Left ventricle myocardium inferior (tissue), 1 donor: ENCODE data around the gene CSMD2. TPM values are rescaled to one million over a fixed set of nuclear protein-coding genes. Genes with fewer than 3 reads are reported as not detected.
A peak's percentile ranks its signal among the peaks of the same experiment; 100 is the strongest.

Experiments
- DNase-seq: peaks from one replicate; pipeline ENCODE4 v3.0.0-alpha.2; 2020
- H3K27ac ChIP-seq: fragments of 200-600 bp; replicated peaks from 2 replicates; pipeline ENCODE4 v1.8.0; 2021
- H3K27me3 ChIP-seq: fragments of 200-600 bp; 2 replicates; pipeline ENCODE4 v1.8.0; 2021; ENCODE audit warnings: low read depth
- H3K36me3 ChIP-seq: fragments of 200-600 bp; 2 replicates; pipeline ENCODE4 v1.8.0; 2021
- H3K4me1 ChIP-seq: fragments of 200-600 bp; 2 replicates; pipeline ENCODE4 v1.8.0; 2021
- H3K4me3 ChIP-seq: fragments of 200-600 bp; 2 replicates; pipeline ENCODE4 v1.8.0; 2021; ENCODE audit warnings: mild to moderate bottlenecking, moderate library complexity
- H3K9me3 ChIP-seq: fragments of 200-600 bp; replicated peaks from 2 replicates; pipeline ENCODE4 v1.8.0; 2021
- intact Hi-C: fragments of 100-400 bp; cut with micrococcal nuclease; formaldehyde crosslinking; loops from one replicate; pipeline ENCODE4 v1.11.0; 2022
- total RNA-seq: library from RNA; stranded (reverse); fragmentation: NEBNext Ultra II Directional; extraction: Animal tissue kit (Norgen Biotek cat#: 25700); gene quantifications from one replicate; pipeline ENCODE4 v1.2.1, GENCODE V29; 2021
- TF ChIP-seq, protein P1 (sequence below): fragments of 200-600 bp; IDR thresholded peaks from 2 replicates; pipeline ENCODE4 v1.8.0; 2021; ENCODE audit warnings: antibody characterized with exemption, mild to moderate bottlenecking, borderline replicate concordance
- donor health status: DM: no; HTN: yes; CAD: no; lungs with severe emphysema.

Gene CSMD2
- total RNA-seq, 1 donor from 2014 or later = 0.14 TPM

- peaks cover 81% of the 10 kb centered on the region for H3K27me3 ChIP-seq
- TF ChIP-seq, protein P1, sequence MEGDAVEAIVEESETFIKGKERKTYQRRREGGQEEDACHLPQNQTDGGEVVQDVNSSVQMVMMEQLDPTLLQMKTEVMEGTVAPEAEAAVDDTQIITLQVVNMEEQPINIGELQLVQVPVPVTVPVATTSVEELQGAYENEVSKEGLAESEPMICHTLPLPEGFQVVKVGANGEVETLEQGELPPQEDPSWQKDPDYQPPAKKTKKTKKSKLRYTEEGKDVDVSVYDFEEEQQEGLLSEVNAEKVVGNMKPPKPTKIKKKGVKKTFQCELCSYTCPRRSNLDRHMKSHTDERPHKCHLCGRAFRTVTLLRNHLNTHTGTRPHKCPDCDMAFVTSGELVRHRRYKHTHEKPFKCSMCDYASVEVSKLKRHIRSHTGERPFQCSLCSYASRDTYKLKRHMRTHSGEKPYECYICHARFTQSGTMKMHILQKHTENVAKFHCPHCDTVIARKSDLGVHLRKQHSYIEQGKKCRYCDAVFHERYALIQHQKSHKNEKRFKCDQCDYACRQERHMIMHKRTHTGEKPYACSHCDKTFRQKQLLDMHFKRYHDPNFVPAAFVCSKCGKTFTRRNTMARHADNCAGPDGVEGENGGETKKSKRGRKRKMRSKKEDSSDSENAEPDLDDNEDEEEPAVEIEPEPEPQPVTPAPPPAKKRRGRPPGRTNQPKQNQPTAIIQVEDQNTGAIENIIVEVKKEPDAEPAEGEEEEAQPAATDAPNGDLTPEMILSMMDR = no peak
- H3K27ac ChIP-seq = no peak overlapping the region
- no peak for DNase-seq
- H3K4me3 ChIP-seq = no peak overlapping the region
- intact Hi-C loops = no loop called here
- peaks cover 7% of the 10 kb centered on the region for H3K4me1 ChIP-seq
- no peaks in the 10 kb centered on the region for H3K9me3 ChIP-seq
- H3K36me3 ChIP-seq = no peaks in the 10 kb centered on the region
These were observed 383.4 kb downstream of the CSMD2 start for GRCh38 chr1:33781652-33782051.

DNA sequence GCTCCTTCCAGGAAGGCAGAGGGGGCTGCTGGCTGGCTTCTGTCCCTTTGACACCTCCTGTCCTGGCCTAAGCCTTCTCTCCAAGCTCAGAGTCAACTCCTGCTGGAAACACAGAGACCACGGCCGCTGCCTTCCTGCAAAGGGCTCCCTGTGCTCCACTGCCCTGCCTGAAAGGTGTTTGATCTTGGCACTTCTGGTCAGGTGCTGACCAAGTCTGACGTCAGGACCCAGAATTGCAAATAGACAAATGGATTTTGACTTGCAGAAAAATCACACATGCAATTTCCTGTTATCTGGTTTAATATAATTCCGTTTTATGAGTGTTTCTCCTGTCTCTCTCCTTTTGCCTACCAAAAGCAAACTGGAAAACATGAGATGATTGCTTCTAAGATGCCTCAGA lies 387.7 kb downstream of the CSMD2 start:
- no peak for DNase-seq
- Histone ChIP-seq H3K27ac (no peak overlapping the region), H3K36me3 (no peaks in the 10 kb centered on the region), H3K4me3 (no peak overlapping the region), H3K9me3 (no peaks in the 10 kb centered on the region), H3K27me3 (peaks cover 92% of the 10 kb centered on the region), H3K4me1 (peaks cover 7% of the 10 kb centered on the region)
- intact Hi-C loops = no loop called here
- TF ChIP-seq, protein P1 = no peak

- no peak for DNase-seq
- Histone ChIP-seq H3K4me3 (no peak overlapping the region), H3K27ac (no peak overlapping the region), H3K36me3 (no peaks in the 10 kb centered on the region), H3K4me1 (no peaks in the 10 kb centered on the region), H3K9me3 (no peaks in the 10 kb centered on the region), H3K27me3 (peaks cover 42% of the 10 kb centered on the region)
- intact Hi-C loops = no loop called here
- TF ChIP-seq, protein P1 = no peak
These were observed 396.2 kb downstream of the CSMD2 start for GRCh38 chr1:33768821-33769220.

DNA sequence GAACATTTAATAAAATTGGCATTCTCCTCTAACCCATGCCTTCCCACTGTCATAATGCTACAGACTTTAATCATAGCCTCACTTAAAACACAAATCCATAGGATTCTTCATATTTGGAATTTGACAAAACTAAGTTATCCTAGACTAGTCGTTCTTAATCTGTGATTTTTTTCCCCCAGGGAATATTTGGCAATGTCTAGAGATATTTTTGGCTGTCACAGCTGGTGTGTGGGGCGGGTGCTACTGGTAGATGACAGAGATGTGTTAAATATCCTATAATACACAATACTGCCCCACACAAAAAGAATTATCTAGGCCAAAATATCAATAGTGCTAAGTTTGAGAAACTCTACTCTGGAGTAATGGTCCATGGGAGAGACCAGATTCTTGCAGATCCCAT lies 396.9 kb downstream of the CSMD2 start:
- no peak for DNase-seq
- intact Hi-C loops = no loop called here
- Histone ChIP-seq H3K4me1 (no peaks in the 10 kb centered on the region), H3K27ac (no peak overlapping the region), H3K36me3 (no peaks in the 10 kb centered on the region), H3K27me3 (peaks cover 35% of the 10 kb centered on the region), H3K4me3 (no peak overlapping the region), H3K9me3 (no peaks in the 10 kb centered on the region)
- TF ChIP-seq, protein P1 = no peak

GRCh38 chr1:33764149-33764548 lies 400.9 kb downstream of the CSMD2 start:
- TF ChIP-seq, protein P1 = no peak

DNA sequence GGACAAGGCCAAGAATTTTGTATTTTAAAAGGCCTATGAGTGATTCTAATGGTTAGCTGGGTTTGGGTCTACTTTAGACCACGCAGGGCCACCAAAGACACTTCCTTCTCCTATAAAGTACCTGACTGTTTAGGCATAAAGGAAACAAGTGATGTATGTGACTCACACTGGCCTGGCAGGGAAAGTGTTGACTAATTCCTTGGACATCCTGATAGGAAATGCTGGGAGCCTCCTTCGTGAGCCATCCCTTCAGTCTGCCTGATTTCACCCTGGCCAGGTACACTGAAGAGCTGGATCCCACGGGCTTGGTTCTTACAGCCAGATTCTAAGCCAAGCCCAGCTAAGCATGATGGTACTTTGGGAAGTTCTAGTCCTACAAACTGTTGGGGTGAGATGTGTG lies 401.6 kb downstream of the CSMD2 start:
- H3K4me1 ChIP-seq = peaks cover 11% of the 10 kb centered on the region
- intact Hi-C loops = no loop called here
- H3K4me3 ChIP-seq = no peak overlapping the region
- H3K36me3 ChIP-seq = no peaks in the 10 kb centered on the region
- no peak for DNase-seq
- TF ChIP-seq, protein P1 = no peak
- H3K27me3 ChIP-seq = no peaks in the 10 kb centered on the region
- peak overlapping the region; percentile 58 for H3K27ac ChIP-seq
- no peaks in the 10 kb centered on the region for H3K9me3 ChIP-seq

More at GRCh38 chr1:33764149-33764548, 400.9 kb downstream of the CSMD2 start:
- no peak overlapping the region for H3K27ac ChIP-seq
- H3K36me3 ChIP-seq = no peaks in the 10 kb centered on the region
- intact Hi-C loops = no loop called here
- H3K9me3 ChIP-seq = no peaks in the 10 kb centered on the region
- peaks cover 6% of the 10 kb centered on the region for H3K27me3 ChIP-seq
- peaks cover 4% of the 10 kb centered on the region for H3K4me1 ChIP-seq
- H3K4me3 ChIP-seq = no peak overlapping the region
- no peak for DNase-seq
